ENCODE results near the gene LSG1.

The LSG1 gene

GRCh38 chr3:194608981-194609380 lies 63.0 kb downstream of the LSG1 start:
- Histone ChIP-seq H3K4me2 (ENCODE audit: low read length) (no peak overlapping the region), H3F3A (ENCODE audit: control insufficient read depth, insufficient read depth) (no peaks in the 10 kb centered on the region), H4K20me1 (ENCODE audit: control insufficient read depth, insufficient read depth, low read depth, low read length) (no peaks in the 10 kb centered on the region), H3K27me3 (ENCODE audit: control insufficient read depth, low read length) (no peaks in the 10 kb centered on the region), H3K4me1 (ENCODE audit: control insufficient read depth, low read length) (no peaks in the 10 kb centered on the region), H3K4me3 (ENCODE audit: low read length) (no peak overlapping the region), H3K27ac (ENCODE audit: low read depth, low read length) (no peak overlapping the region), H3K79me2 (ENCODE audit: control insufficient read depth, low read length) (no peaks in the 10 kb centered on the region), H3K36me3 (ENCODE audit: control insufficient read depth, low read length) (no peaks in the 10 kb centered on the region), H3K9me3 (ENCODE audit: control insufficient read depth, insufficient read depth, low read length) (no peaks in the 10 kb centered on the region), H3K9me2 (replicated peaks; ENCODE audit: control insufficient read depth, low read length) (no peaks in the 10 kb centered on the region)
- TF ChIP-seq CTCF (IDR thresholded peaks at IDR 0.05; ENCODE audit: low read depth, low read length, poor library complexity, severe bottlenecking) (no peak), EZH2phosphoT487 (IDR thresholded peaks at IDR 0.05; ENCODE audit: borderline replicate concordance, low read length) (no peak)

GRCh38 chr3:194607592-194608389 lies 64.2 kb downstream of the LSG1 start:
- Histone ChIP-seq H3K27ac (ENCODE audit: low read depth, low read length) (no peak overlapping the region), H3K27me3 (ENCODE audit: control insufficient read depth, low read length) (no peaks in the 10 kb centered on the region), H3K36me3 (ENCODE audit: control insufficient read depth, low read length) (no peaks in the 10 kb centered on the region), H3K79me2 (ENCODE audit: control insufficient read depth, low read length) (no peaks in the 10 kb centered on the region), H3K4me2 (ENCODE audit: low read length) (no peak overlapping the region), H3K4me1 (ENCODE audit: control insufficient read depth, low read length) (no peaks in the 10 kb centered on the region), H3K9me3 (ENCODE audit: control insufficient read depth, insufficient read depth, low read length) (no peaks in the 10 kb centered on the region), H4K20me1 (ENCODE audit: control insufficient read depth, insufficient read depth, low read depth, low read length) (no peaks in the 10 kb centered on the region), H3K4me3 (ENCODE audit: low read length) (no peak overlapping the region), H3F3A (ENCODE audit: control insufficient read depth, insufficient read depth) (no peaks in the 10 kb centered on the region), H3K9me2 (replicated peaks; ENCODE audit: control insufficient read depth, low read length) (no peaks in the 10 kb centered on the region)
- TF ChIP-seq CTCF (IDR thresholded peaks at IDR 0.05; ENCODE audit: low read depth, low read length, poor library complexity, severe bottlenecking) = no peak

DNA sequence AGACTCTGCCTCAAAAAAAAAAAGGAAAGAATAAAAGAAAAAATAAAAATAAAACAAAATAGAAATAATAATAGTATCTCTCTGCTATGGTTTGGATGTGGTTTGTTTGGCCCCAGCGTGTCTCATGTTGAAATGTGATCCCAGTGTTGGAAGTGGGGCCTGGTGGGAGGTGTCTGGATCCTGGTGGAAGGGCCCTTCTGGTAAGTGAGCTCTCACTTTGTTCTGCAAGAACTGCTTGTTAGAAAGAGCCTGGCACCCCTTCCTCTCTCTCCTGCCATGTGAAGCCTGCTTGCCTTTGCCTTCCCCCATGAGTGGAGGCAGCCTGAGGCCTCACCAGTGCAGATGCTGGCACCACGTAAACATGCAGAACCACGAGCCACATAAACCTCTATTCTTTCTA lies 65.0 kb downstream of the LSG1 start:
- Histone ChIP-seq H3K9me2 (replicated peaks; ENCODE audit: control insufficient read depth, low read length) (no peaks in the 10 kb centered on the region), H4K20me1 (ENCODE audit: control insufficient read depth, insufficient read depth, low read depth, low read length) (no peaks in the 10 kb centered on the region), H3K4me3 (ENCODE audit: low read length) (no peak overlapping the region), H3K9me3 (ENCODE audit: control insufficient read depth, insufficient read depth, low read length) (no peaks in the 10 kb centered on the region), H3K79me2 (ENCODE audit: control insufficient read depth, low read length) (no peaks in the 10 kb centered on the region), H3K36me3 (ENCODE audit: control insufficient read depth, low read length) (no peaks in the 10 kb centered on the region), H3F3A (ENCODE audit: control insufficient read depth, insufficient read depth) (no peaks in the 10 kb centered on the region), H3K27me3 (ENCODE audit: control insufficient read depth, low read length) (no peaks in the 10 kb centered on the region), H3K4me2 (ENCODE audit: low read length) (no peak overlapping the region), H3K27ac (ENCODE audit: low read depth, low read length) (no peak overlapping the region), H3K4me1 (ENCODE audit: control insufficient read depth, low read length) (no peaks in the 10 kb centered on the region)
- TF ChIP-seq EZH2phosphoT487 (IDR thresholded peaks at IDR 0.05; ENCODE audit: borderline replicate concordance, low read length) = no peak
- TF ChIP-seq CTCF (IDR thresholded peaks at IDR 0.05; ENCODE audit: low read depth, low read length, poor library complexity, severe bottlenecking) = no peak

Data from DOHH2 (cell line).